HEK293 (cell line): ENCODE measurements around the gene ABCB11.

Experiments
- GFI1B ChIP-seq: fragments of 450-650 bp; formaldehyde crosslinking; IDR thresholded peaks from 2 replicates; pipeline ENCODE4 v1.5.1; 2016; ENCODE audit warnings: missing biosample characterization, missing genetic modification characterization
- GLI4 ChIP-seq: fragments of 450-650 bp; formaldehyde crosslinking; IDR thresholded peaks from 2 replicates; pipeline ENCODE4 v1.5.1; 2016; ENCODE audit warnings: missing biosample characterization, missing genetic modification characterization
- KLF9 ChIP-seq: fragments of 450-650 bp; formaldehyde crosslinking; IDR thresholded peaks from 2 replicates; pipeline ENCODE4 v1.5.1; 2016; ENCODE audit warnings: missing biosample characterization, missing genetic modification characterization, low read depth
- ZNF10 ChIP-seq: fragments of 450-650 bp; formaldehyde crosslinking; IDR thresholded peaks from 2 replicates; pipeline ENCODE4 v1.5.1; 2017; ENCODE audit warnings: missing biosample characterization, missing genetic modification characterization
- ZNF146 ChIP-seq: fragments of 450-650 bp; formaldehyde crosslinking; IDR thresholded peaks from 2 replicates; pipeline ENCODE4 v1.5.1; 2016; ENCODE audit warnings: missing biosample characterization, missing genetic modification characterization
- ZNF175 ChIP-seq: fragments of 450-650 bp; formaldehyde crosslinking; IDR thresholded peaks from 2 replicates; pipeline ENCODE4 v1.5.1; 2016; ENCODE audit warnings: missing biosample characterization, missing genetic modification characterization
- ZNF274 ChIP-seq, 2 experiments: fragments of 200-500 bp in 1 of 2; fragments of 450-650 bp in 1 of 2; sonication (Bioruptor generic) in 1 of 2; formaldehyde crosslinking in 1 of 2; IDR thresholded peaks; 2 replicates each; pipeline versions ENCODE4 v1.5.1 to v1.6.1; 2014 to 2016; ENCODE audit warnings: borderline replicate concordance in 1 of 2, inconsistent platforms in 1 of 2, low read length in 1 of 2, missing biosample characterization in 1 of 2, missing genetic modification characterization in 1 of 2
- TF ChIP-seq, protein P1 (sequence below): fragments of 450-650 bp; formaldehyde crosslinking; IDR thresholded peaks from 2 replicates; pipeline ENCODE4 v1.5.1; 2016; ENCODE audit warnings: missing biosample characterization, missing genetic modification characterization
- TF ChIP-seq, protein P2 (sequence below): fragments of 450-650 bp; formaldehyde crosslinking; IDR thresholded peaks from 2 replicates; pipeline ENCODE4 v1.5.1; 2016; ENCODE audit warnings: missing biosample characterization, missing genetic modification characterization, low read depth

- TF ChIP-seq, protein P1, sequence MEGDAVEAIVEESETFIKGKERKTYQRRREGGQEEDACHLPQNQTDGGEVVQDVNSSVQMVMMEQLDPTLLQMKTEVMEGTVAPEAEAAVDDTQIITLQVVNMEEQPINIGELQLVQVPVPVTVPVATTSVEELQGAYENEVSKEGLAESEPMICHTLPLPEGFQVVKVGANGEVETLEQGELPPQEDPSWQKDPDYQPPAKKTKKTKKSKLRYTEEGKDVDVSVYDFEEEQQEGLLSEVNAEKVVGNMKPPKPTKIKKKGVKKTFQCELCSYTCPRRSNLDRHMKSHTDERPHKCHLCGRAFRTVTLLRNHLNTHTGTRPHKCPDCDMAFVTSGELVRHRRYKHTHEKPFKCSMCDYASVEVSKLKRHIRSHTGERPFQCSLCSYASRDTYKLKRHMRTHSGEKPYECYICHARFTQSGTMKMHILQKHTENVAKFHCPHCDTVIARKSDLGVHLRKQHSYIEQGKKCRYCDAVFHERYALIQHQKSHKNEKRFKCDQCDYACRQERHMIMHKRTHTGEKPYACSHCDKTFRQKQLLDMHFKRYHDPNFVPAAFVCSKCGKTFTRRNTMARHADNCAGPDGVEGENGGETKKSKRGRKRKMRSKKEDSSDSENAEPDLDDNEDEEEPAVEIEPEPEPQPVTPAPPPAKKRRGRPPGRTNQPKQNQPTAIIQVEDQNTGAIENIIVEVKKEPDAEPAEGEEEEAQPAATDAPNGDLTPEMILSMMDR: no peak
- TF ChIP-seq ZNF175 (no peak), KLF9 (tag by site-specific recombination) (no peak), GLI4 (tag by site-specific recombination) (no peak), ZNF146 (tag by site-specific recombination) (no peak), GFI1B (no peak), ZNF10 (tag by site-specific recombination) (no peak), ZNF274 (IDR thresholded peaks at IDR 0.05; ENCODE audit: low read length) (no peak), ZNF274 (tag by site-specific recombination; IDR thresholded peaks at IDR 0.05; ENCODE audit: borderline replicate concordance) (no peak)
- TF ChIP-seq, protein P2, sequence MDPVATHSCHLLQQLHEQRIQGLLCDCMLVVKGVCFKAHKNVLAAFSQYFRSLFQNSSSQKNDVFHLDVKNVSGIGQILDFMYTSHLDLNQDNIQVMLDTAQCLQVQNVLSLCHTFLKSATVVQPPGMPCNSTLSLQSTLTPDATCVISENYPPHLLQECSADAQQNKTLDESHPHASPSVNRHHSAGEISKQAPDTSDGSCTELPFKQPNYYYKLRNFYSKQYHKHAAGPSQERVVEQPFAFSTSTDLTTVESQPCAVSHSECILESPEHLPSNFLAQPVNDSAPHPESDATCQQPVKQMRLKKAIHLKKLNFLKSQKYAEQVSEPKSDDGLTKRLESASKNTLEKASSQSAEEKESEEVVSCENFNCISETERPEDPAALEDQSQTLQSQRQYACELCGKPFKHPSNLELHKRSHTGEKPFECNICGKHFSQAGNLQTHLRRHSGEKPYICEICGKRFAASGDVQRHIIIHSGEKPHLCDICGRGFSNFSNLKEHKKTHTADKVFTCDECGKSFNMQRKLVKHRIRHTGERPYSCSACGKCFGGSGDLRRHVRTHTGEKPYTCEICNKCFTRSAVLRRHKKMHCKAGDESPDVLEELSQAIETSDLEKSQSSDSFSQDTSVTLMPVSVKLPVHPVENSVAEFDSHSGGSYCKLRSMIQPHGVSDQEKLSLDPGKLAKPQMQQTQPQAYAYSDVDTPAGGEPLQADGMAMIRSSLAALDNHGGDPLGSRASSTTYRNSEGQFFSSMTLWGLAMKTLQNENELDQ (tag by site-specific recombination): no peak
These were observed 123.0 kb downstream of the ABCB11 start for GRCh38 chr2:168907940-168908662.
